ENCODE results near the gene KIAA0513.

The KIAA0513 gene

GRCh38 chr16:85007496-85008214, 19.9 kb upstream of the KIAA0513 start:
- H3K4me1 ChIP-seq: peaks cover 16% of the 10 kb centered on the region
- TF ChIP-seq, protein P1, sequence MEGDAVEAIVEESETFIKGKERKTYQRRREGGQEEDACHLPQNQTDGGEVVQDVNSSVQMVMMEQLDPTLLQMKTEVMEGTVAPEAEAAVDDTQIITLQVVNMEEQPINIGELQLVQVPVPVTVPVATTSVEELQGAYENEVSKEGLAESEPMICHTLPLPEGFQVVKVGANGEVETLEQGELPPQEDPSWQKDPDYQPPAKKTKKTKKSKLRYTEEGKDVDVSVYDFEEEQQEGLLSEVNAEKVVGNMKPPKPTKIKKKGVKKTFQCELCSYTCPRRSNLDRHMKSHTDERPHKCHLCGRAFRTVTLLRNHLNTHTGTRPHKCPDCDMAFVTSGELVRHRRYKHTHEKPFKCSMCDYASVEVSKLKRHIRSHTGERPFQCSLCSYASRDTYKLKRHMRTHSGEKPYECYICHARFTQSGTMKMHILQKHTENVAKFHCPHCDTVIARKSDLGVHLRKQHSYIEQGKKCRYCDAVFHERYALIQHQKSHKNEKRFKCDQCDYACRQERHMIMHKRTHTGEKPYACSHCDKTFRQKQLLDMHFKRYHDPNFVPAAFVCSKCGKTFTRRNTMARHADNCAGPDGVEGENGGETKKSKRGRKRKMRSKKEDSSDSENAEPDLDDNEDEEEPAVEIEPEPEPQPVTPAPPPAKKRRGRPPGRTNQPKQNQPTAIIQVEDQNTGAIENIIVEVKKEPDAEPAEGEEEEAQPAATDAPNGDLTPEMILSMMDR (IDR thresholded peaks at IDR 0.05): no peak
- H2AFZ ChIP-seq: no peak overlapping the region
- H3K9me3 ChIP-seq (ENCODE audit: control insufficient read depth, low read length): no peaks in the 10 kb centered on the region
- peaks cover 52% of the 10 kb centered on the region for H3K79me2 ChIP-seq
- no peak overlapping the region for H3K27ac ChIP-seq
- no peaks in the 10 kb centered on the region for H3K27me3 ChIP-seq (ENCODE audit: control insufficient read depth, insufficient read depth, low read length)
- no peaks in the 10 kb centered on the region for H3K36me3 ChIP-seq (ENCODE audit: control insufficient read depth, insufficient read depth, low read length)
- no peak overlapping the region for H3K4me3 ChIP-seq (ENCODE audit: low read depth, low read length)
- no peak overlapping the region for H3K4me2 ChIP-seq (ENCODE audit: low read length)
- H3K9ac ChIP-seq: no peak overlapping the region

DNA sequence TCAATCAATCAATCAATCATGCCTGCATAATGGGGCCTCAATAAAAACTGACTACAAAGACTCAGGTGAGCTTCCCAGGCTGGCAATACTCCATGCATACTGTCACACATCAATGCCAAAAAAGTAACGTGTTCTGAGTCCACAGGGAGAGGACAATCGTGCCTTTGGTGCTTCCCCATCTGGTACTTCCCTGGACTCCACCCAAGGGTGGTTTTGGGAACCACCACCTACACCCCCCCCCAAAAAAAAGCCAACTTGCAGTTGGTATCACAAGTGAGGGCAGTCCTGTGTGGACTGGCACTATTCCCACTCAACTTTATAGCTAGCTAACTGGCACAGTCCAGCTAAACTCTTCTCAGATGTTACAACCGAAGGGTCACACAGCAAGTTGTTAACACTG, 19.3 kb upstream of the KIAA0513 start:
- H2AFZ ChIP-seq: no peak overlapping the region
- TF ChIP-seq, protein P1 (IDR thresholded peaks at IDR 0.05): no peak
- no peaks in the 10 kb centered on the region for H3K27me3 ChIP-seq (ENCODE audit: control insufficient read depth, insufficient read depth, low read length)
- H3K27ac ChIP-seq: no peak overlapping the region
- H3K4me1 ChIP-seq: peaks cover 16% of the 10 kb centered on the region
- H3K4me3 ChIP-seq (ENCODE audit: low read depth, low read length): no peak overlapping the region
- H3K9ac ChIP-seq: no peak overlapping the region
- H3K4me2 ChIP-seq (ENCODE audit: low read length): no peak overlapping the region
- H3K36me3 ChIP-seq (ENCODE audit: control insufficient read depth, insufficient read depth, low read length): no peaks in the 10 kb centered on the region
- peaks cover 49% of the 10 kb centered on the region for H3K79me2 ChIP-seq
- no peaks in the 10 kb centered on the region for H3K9me3 ChIP-seq (ENCODE audit: control insufficient read depth, low read length)

DNA sequence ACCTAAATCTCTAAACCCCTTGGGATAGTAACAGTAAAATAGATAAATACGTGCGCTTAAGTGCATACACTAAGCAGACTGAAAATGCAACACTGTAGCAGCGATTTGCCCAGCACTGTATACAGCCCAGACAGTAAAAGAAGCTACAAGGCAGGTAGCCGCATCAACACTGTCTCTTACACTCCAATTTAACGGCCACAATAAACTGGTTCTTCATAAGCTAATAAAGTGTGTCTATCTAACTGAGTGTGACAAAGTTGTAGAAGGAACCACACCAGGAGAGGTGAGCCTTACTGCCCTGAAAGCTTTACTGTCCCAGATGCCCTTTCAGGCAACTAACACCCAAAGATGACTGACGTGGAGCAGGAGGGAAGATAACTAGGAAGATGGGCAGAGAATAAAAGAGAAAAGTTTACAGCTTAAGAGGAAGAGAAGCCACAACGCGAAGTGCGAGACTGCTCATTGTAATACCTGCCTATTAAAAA, 17.1 kb upstream of the KIAA0513 start:
- Histone ChIP-seq H2AFZ (peak overlapping the region; percentile 66), H3K27ac (peak overlapping the region; percentile 98), H3K36me3 (ENCODE audit: control insufficient read depth, insufficient read depth, low read length) (no peaks in the 10 kb centered on the region), H3K9ac (peak overlapping the region; percentile 63), H3K79me2 (peaks cover 33% of the 10 kb centered on the region), H3K4me3 (ENCODE audit: low read depth, low read length) (peak overlapping the region; percentile 61), H3K9me3 (ENCODE audit: control insufficient read depth, low read length) (no peaks in the 10 kb centered on the region), H3K4me1 (peaks cover 8% of the 10 kb centered on the region), H3K4me2 (ENCODE audit: low read length) (peak overlapping the region; percentile 95), H3K27me3 (ENCODE audit: control insufficient read depth, insufficient read depth, low read length) (no peaks in the 10 kb centered on the region)
- TF ChIP-seq, protein P1 (IDR thresholded peaks at IDR 0.05): no peak

DNA sequence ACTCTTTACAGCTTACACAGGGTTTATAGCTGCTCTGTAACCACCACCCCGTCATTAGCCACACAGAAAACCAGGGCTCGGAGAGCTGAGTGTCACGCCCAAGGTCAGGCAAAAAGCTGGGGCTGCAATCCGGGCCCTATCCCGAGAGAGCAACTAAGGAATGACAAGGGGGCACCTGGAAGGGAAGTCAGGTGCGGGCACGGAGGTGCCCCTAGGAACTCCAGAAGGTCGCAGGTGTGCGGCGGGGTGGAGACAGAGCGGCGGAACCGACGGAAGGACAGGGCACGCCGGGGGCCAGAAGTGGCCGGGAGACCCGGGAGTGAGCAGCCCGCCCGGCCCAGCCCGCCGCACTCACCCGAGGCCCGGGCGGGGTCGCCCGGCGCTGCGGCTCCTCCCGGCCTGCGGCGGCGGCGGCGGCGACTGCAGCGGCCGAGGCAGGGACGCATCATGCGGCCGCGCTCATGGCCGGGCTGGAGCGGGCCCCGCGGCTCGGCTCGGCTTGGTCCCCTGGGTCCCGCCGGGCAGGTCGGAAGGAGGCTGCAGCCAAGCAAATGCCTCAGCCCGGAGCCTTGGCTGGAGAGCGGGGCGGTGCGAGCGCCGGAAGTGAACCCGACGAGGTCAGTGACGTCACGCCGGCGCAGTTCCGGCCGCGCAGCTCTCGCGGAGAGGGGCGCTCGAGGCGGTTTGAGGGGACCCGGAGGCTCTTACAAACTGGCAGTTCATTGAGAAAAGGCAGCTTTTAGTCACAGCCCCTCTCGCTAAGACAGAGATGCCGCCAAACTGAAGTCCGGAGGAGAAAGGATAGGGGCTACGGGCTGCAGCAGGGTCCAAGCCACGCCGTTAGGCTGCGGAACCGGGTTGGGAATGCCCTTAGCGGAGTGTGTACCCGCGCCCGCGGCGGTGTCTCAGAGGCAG, 16.4 kb upstream of the KIAA0513 start, which contains the start of gene ZDHHC7:
ZDHHC7 (minus strand) TSS at position 605 of the 915 bp plus-strand sequence. CDS start 20,917 bp downstream, outside the sequence.
- H3K9ac ChIP-seq: peak within 1 kb of the TSS; percentile 95
- peaks cover 8% of the 10 kb centered on the region for H3K4me1 ChIP-seq
- no peaks in the 10 kb centered on the region for H3K36me3 ChIP-seq (ENCODE audit: control insufficient read depth, insufficient read depth, low read length)

More for the DNA sequence above, 16.4 kb upstream of the KIAA0513 start, which contains the start of gene ZDHHC7:
- Histone ChIP-seq H3K27ac (peak within 1 kb of the TSS; percentile 98), H3K27me3 (ENCODE audit: control insufficient read depth, insufficient read depth, low read length) (no peaks in the 10 kb centered on the region), H3K79me2 (peaks cover 33% of the 10 kb centered on the region), H3K9me3 (ENCODE audit: control insufficient read depth, low read length) (no peaks in the 10 kb centered on the region), H2AFZ (peak within 1 kb of the TSS; percentile 99), H3K4me3 (ENCODE audit: low read depth, low read length) (peak within 1 kb of the TSS; percentile 61), H3K4me2 (ENCODE audit: low read length) (peak within 1 kb of the TSS; percentile 95)
- TF ChIP-seq, protein P1 (IDR thresholded peaks at IDR 0.05): no peak
